Hepatocyte (in vitro differentiated cells): ENCODE measurements around the gene PIAS4.

Source experiments
- CTCF ChIP-seq: fragments of 200-600 bp; sonication (generic); IDR thresholded peaks from 2 replicates; pipeline ENCODE4 v1.5.1; 2016; ENCODE audit warnings: antibody characterized with exemption, mild to moderate bottlenecking; ENCODE audit not compliant: poor library complexity
- EZH2 ChIP-seq: fragments of 200-600 bp; sonication (generic); IDR thresholded peaks from 2 replicates; pipeline ENCODE4 v1.6.1; 2016; ENCODE audit warnings: antibody characterized with exemption, mild to moderate bottlenecking, borderline replicate concordance
- EZH2phosphoT487 ChIP-seq: fragments of 200-600 bp; sonication (generic); IDR thresholded peaks from one replicate; pipeline ENCODE4 v1.6.1; 2018; ENCODE audit warnings: antibody characterized with exemption, mild to moderate bottlenecking, low read depth, moderate library complexity; ENCODE audit not compliant: unreplicated experiment, severe bottlenecking

GRCh38 chr19:3981736-3982681 lies 25.5 kb upstream of the PIAS4 start:
- no peak for TF ChIP-seq CTCF
- no peak for TF ChIP-seq EZH2phosphoT487
- no peak for TF ChIP-seq EZH2
